HL-60 (cell line): Measurements from ENCODE around the gene SYN1.

Experiments used
- DNase-seq, 2 experiments: peaks; one replicate each; pipeline ENCODE4 v3.0.0-alpha.2; 2010 to 2020; ENCODE audit warnings: low read depth in 1 of 2, low spot score in 1 of 2
- H3K27ac ChIP-seq: fragments of 250-450 bp; sonication (Bioruptor Pico); replicated peaks from 2 replicates; pipeline ENCODE4 v1.5.1; 2020; ENCODE audit warnings: mild to moderate bottlenecking, moderate library complexity
- H3K27me3 ChIP-seq: fragments of 250-450 bp; sonication (Bioruptor Pico); 2 replicates; pipeline ENCODE4 v1.5.1; 2021; ENCODE audit warnings: mild to moderate bottlenecking, moderate library complexity; ENCODE audit not compliant: insufficient read depth, poor library complexity, severe bottlenecking
- H3K4me3 ChIP-seq: replicated peaks from 2 replicates; pipeline ENCODE4 v1.5.1; 2011; ENCODE audit warnings: mild to moderate bottlenecking, control low read depth, low read length; ENCODE audit not compliant: insufficient read depth
- CTCF ChIP-seq: IDR thresholded peaks from one replicate; pipeline ENCODE4 v1.5.1; 2011; ENCODE audit warnings: low read length, control low read depth, inconsistent platforms; ENCODE audit not compliant: insufficient read depth
- GABPA ChIP-seq: IDR thresholded peaks from 2 replicates; pipeline ENCODE4 v1.6.1; 2012; ENCODE audit warnings: low read depth
- POLR2AphosphoS5 ChIP-seq: IDR thresholded peaks from 2 replicates; pipeline ENCODE4 v1.6.1; 2012; ENCODE audit warnings: low read depth
- SPI1 ChIP-seq: IDR thresholded peaks from 2 replicates; pipeline ENCODE4 v1.6.1; 2012; ENCODE audit warnings: low read depth, mild to moderate bottlenecking, borderline replicate concordance
- TF ChIP-seq, protein P1 (sequence below): IDR thresholded peaks from 2 replicates; pipeline ENCODE4 v1.6.1; 2012; ENCODE audit warnings: low read depth; ENCODE audit not compliant: insufficient replicate concordance

Gene SYN1

GRCh38 chrX:47649271-47649670 lies 29.6 kb upstream of the SYN1 start:
- no peak overlapping the region for H3K4me3 ChIP-seq

DNA sequence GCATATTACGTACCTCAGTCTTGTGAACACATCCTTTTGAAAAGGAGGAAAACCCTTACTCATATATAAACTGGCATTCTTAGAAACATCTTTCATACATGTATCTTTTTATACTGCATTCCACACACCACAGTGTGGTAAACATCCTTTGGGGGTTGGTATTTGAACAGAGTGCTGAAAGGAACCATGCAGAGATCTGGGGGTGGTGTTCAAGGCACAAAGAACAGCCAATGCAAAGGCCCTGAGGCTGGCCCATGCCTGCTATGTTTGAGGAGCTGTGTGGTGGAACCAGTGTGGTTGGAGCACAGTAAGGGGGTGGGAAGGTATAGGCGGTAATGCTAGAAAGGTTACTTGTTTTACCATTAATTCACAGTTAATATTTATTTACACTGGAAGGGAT lies 28.7 kb upstream of the SYN1 start:
- H3K27ac ChIP-seq = no peak overlapping the region
- no peaks in the 10 kb centered on the region for H3K27me3 ChIP-seq
- no peak overlapping the region for H3K4me3 ChIP-seq
- no peak for DNase-seq
- TF ChIP-seq CTCF (no peak), GABPA (no peak), SPI1 (no peak)

More at GRCh38 chrX:47649271-47649670, 29.6 kb upstream of the SYN1 start:
- no peak for TF ChIP-seq POLR2AphosphoS5
- no peak for TF ChIP-seq SPI1
- no peak for TF ChIP-seq GABPA
- TF ChIP-seq, protein P1, sequence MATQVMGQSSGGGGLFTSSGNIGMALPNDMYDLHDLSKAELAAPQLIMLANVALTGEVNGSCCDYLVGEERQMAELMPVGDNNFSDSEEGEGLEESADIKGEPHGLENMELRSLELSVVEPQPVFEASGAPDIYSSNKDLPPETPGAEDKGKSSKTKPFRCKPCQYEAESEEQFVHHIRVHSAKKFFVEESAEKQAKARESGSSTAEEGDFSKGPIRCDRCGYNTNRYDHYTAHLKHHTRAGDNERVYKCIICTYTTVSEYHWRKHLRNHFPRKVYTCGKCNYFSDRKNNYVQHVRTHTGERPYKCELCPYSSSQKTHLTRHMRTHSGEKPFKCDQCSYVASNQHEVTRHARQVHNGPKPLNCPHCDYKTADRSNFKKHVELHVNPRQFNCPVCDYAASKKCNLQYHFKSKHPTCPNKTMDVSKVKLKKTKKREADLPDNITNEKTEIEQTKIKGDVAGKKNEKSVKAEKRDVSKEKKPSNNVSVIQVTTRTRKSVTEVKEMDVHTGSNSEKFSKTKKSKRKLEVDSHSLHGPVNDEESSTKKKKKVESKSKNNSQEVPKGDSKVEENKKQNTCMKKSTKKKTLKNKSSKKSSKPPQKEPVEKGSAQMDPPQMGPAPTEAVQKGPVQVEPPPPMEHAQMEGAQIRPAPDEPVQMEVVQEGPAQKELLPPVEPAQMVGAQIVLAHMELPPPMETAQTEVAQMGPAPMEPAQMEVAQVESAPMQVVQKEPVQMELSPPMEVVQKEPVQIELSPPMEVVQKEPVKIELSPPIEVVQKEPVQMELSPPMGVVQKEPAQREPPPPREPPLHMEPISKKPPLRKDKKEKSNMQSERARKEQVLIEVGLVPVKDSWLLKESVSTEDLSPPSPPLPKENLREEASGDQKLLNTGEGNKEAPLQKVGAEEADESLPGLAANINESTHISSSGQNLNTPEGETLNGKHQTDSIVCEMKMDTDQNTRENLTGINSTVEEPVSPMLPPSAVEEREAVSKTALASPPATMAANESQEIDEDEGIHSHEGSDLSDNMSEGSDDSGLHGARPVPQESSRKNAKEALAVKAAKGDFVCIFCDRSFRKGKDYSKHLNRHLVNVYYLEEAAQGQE = no peak
- no peak for TF ChIP-seq CTCF
- no peaks in the 10 kb centered on the region for H3K27me3 ChIP-seq
- no peak for DNase-seq
- H3K27ac ChIP-seq = no peak overlapping the region

GRCh38 chrX:47646636-47647035 lies 27.0 kb upstream of the SYN1 start:
- TF ChIP-seq POLR2AphosphoS5 (no peak), GABPA (no peak)

GRCh38 chrX:47645530-47645929 lies 25.9 kb upstream of the SYN1 start:
- TF ChIP-seq POLR2AphosphoS5 = no peak
- no peak for TF ChIP-seq CTCF
- TF ChIP-seq, protein P1 = no peak
- TF ChIP-seq GABPA = no peak
- TF ChIP-seq SPI1 = no peak
- Histone ChIP-seq H3K27ac (no peak overlapping the region), H3K4me3 (no peak overlapping the region), H3K27me3 (no peaks in the 10 kb centered on the region)
- no peak for DNase-seq

More at GRCh38 chrX:47646636-47647035, 27.0 kb upstream of the SYN1 start:
- Histone ChIP-seq H3K27ac (no peak overlapping the region), H3K27me3 (no peaks in the 10 kb centered on the region), H3K4me3 (no peak overlapping the region)
- no peak for DNase-seq
